ENCODE measurements around the gene PTTG1. TPM values are rescaled to one million over a fixed set of nuclear protein-coding genes. Genes with fewer than 3 reads are reported as not detected.

The PTTG1 gene
- total RNA-seq: 62.8 and 153 TPM in 2 replicates

GRCh38 chr5:160421625-160422258 is at the start of gene PTTG1:
PTTG1 (plus strand) TSS chr5:160421855; CDS start chr5:160422313, 458 bp downstream.

GRCh38 chr5:160399402-160400353 is 22.0 kb upstream of the PTTG1 start, which contains the start of gene FAM200C:
FAM200C (minus strand) TSS chr5:160400054; CDS start chr5:160395490, 4,564 bp downstream.

GRCh38 chr5:160418561-160419457 is 2.8 kb upstream of the PTTG1 start, which contains the start of gene SLU7:
SLU7 (minus strand) TSS chr5:160419081; CDS start chr5:160415294, 3,787 bp downstream.

Small RNA genes lying within 50 kb of the gene (small RNA-seq; reads per million reads assigned to genes)
- gene MIR3142 (ENCODE audit: low replicate concordance): not detected

Other genes with a start within 250 kb of the PTTG1 start
- gene FABP6, start 192.3 kb upstream of the PTTG1 start, total RNA-seq: not detected in 2 replicates
- gene CCNJL, start 109.3 kb upstream of the PTTG1 start, total RNA-seq: 3.3 and 4.9 TPM in 2 replicates
- gene C1QTNF2, start 51.2 kb upstream of the PTTG1 start, total RNA-seq: 0.72 TPM in 1 of 2 replicates, not detected in the other
- gene FAM200C, start 21.8 kb upstream of the PTTG1 start, total RNA-seq: 2.2 and 3.4 TPM in 2 replicates
- gene SLU7, start 2.8 kb upstream of the PTTG1 start, total RNA-seq: 30.1 and 120 TPM in 2 replicates

Measured in placental pericyte (primary cell).